ENCODE data around the gene JTB. TPM values are rescaled to one million over a fixed set of nuclear protein-coding genes. Genes with fewer than 3 reads are reported as not detected.

Gene JTB
- total and polyA plus RNA-seq, 9 of the 15 experiments (the other 6 are each of a cell fraction or from before 2014, with no cell fraction given), result 24.7 to 308 (median 151) TPM

DNA sequence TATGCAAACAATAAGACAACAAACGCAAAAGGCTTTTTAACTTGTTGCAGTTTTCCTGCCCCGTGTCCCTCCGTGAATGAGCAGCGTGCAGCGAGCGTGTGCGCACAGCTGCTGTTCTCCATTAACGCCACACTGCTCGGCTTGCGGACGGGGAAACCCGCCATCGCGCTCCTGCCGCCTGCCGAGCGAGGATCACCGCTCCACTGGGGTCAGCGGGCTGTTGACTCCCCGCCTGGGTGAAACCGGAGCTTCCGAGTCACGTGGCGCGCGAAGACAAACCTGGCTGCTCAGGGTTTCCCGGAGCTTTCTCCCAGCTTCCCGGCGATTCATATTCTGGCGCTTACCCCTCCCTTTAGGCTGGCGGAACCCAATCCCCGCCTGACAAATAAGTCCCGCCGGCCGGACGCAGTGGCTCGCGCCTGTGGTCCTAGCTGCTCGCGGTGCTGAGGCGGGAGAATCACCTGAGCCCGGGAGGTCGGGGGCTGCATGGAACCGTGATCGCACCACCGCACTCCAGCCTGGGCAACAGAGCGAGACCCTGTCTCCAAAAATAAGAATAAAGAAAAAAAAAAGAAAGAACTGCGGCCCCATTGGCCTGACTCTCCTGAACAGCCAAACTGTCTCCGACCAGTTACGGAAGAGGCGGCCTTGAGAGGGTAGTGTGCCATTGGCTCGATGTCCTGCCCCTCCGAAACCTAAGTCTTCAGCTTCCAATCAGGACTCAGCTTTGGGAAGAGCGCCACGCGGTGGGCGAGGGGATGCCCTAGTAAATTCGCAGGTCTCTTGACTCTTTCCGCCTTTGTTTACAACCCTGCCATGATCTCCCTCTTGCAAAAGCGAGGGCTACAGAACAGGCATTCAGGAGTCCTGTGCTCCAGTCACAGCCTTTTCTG is 10.1 kb downstream of the JTB start, which contains the start of gene CREB3L4 (continued):
- TF ChIP-seq, protein P1, sequence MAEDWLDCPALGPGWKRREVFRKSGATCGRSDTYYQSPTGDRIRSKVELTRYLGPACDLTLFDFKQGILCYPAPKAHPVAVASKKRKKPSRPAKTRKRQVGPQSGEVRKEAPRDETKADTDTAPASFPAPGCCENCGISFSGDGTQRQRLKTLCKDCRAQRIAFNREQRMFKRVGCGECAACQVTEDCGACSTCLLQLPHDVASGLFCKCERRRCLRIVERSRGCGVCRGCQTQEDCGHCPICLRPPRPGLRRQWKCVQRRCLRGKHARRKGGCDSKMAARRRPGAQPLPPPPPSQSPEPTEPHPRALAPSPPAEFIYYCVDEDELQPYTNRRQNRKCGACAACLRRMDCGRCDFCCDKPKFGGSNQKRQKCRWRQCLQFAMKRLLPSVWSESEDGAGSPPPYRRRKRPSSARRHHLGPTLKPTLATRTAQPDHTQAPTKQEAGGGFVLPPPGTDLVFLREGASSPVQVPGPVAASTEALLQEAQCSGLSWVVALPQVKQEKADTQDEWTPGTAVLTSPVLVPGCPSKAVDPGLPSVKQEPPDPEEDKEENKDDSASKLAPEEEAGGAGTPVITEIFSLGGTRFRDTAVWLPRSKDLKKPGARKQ (CRISPR knock-in tag; IDR thresholded peaks at IDR 0.05), result no peak
- TF ChIP-seq RNF2 (IDR thresholded peaks at IDR 0.05) (peak; percentile 32; the same call in 1 of the 2 replicates), KAT8 (IDR thresholded peaks at IDR 0.05; ENCODE audit: low read depth) (no peak), SETDB1 (IDR thresholded peaks at IDR 0.05; ENCODE audit: low read length) (no peak), POLR2A (conservative IDR thresholded peaks at IDR 0.05) (peak; percentile 91), GTF2E2 (tag; IDR thresholded peaks at IDR 0.05) (no peak), NR2C2 (CRISPR knock-in tag; IDR thresholded peaks at IDR 0.05) (peak; percentile 79; the same call in 1 of the 2 replicates), NR2C2 (tag; IDR thresholded peaks at IDR 0.05) (peak; percentile 85), ZFP30 (CRISPR knock-in tag; IDR thresholded peaks at IDR 0.05; ENCODE audit: borderline replicate concordance) (no peak), SMC3 (conservative IDR thresholded peaks at IDR 0.05; ENCODE audit: insufficient read depth, low read depth, low read length) (no peak), CBX3 (IDR thresholded peaks at IDR 0.05; ENCODE audit: borderline replicate concordance in 1 of 2, low read length in 2 of 2) (peak in 1 of 2 experiments; percentile 79; a peak in 1 of 3 replicates), ETS2 (tag; IDR thresholded peaks at IDR 0.05; ENCODE audit: borderline replicate concordance, poor library complexity, severe bottlenecking) (peak; percentile 19), ESRRA (IDR thresholded peaks at IDR 0.05; ENCODE audit: borderline replicate concordance, low read depth) (peak; percentile 11; the same call in 1 of the 2 replicates), MCM2 (IDR thresholded peaks at IDR 0.05; ENCODE audit: low read depth) (no peak), DIDO1 (tag; IDR thresholded peaks at IDR 0.05; ENCODE audit: low read depth) (0 out of 2 replicates have a peak, but pooled peaks have one; percentile 45), FOXP1 (CRISPR knock-in tag; IDR thresholded peaks at IDR 0.05) (no peak)
- TF ChIP-seq, protein P2, sequence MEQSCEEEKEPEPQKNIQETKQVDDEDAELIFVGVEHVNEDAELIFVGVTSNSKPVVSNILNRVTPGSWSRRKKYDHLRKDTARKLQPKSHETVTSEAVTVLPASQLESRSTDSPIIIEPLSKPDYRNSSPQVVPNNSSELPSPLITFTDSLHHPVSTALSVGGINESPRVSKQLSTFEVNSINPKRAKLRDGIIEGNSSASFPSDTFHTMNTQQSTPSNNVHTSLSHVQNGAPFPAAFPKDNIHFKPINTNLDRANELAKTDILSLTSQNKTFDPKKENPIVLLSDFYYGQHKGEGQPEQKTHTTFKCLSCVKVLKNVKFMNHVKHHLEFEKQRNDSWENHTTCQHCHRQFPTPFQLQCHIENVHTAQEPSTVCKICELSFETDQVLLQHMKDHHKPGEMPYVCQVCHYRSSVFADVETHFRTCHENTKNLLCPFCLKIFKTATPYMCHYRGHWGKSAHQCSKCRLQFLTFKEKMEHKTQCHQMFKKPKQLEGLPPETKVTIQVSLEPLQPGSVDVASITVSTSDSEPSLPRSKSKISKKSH (CRISPR knock-in tag; IDR thresholded peaks at IDR 0.05), result no peak
- TF ChIP-seq, protein P3, sequence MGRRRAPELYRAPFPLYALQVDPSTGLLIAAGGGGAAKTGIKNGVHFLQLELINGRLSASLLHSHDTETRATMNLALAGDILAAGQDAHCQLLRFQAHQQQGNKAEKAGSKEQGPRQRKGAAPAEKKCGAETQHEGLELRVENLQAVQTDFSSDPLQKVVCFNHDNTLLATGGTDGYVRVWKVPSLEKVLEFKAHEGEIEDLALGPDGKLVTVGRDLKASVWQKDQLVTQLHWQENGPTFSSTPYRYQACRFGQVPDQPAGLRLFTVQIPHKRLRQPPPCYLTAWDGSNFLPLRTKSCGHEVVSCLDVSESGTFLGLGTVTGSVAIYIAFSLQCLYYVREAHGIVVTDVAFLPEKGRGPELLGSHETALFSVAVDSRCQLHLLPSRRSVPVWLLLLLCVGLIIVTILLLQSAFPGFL (CRISPR knock-in tag; IDR thresholded peaks at IDR 0.05), result no peak
- TF ChIP-seq, protein P4, sequence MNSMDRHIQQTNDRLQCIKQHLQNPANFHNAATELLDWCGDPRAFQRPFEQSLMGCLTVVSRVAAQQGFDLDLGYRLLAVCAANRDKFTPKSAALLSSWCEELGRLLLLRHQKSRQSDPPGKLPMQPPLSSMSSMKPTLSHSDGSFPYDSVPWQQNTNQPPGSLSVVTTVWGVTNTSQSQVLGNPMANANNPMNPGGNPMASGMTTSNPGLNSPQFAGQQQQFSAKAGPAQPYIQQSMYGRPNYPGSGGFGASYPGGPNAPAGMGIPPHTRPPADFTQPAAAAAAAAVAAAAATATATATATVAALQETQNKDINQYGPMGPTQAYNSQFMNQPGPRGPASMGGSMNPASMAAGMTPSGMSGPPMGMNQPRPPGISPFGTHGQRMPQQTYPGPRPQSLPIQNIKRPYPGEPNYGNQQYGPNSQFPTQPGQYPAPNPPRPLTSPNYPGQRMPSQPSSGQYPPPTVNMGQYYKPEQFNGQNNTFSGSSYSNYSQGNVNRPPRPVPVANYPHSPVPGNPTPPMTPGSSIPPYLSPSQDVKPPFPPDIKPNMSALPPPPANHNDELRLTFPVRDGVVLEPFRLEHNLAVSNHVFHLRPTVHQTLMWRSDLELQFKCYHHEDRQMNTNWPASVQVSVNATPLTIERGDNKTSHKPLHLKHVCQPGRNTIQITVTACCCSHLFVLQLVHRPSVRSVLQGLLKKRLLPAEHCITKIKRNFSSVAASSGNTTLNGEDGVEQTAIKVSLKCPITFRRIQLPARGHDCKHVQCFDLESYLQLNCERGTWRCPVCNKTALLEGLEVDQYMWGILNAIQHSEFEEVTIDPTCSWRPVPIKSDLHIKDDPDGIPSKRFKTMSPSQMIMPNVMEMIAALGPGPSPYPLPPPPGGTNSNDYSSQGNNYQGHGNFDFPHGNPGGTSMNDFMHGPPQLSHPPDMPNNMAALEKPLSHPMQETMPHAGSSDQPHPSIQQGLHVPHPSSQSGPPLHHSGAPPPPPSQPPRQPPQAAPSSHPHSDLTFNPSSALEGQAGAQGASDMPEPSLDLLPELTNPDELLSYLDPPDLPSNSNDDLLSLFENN (IDR thresholded peaks at IDR 0.05; ENCODE audit: low read depth in 2 of 2, low read length in 2 of 2), result 0 out of 4 replicates have a peak, but pooled peaks of 1 of the 2 experiments have one; percentile 40
